ENCODE results near the gene RAPGEF1.
"Not testable (repeated sequence)": the region's sequence is repeated elsewhere in the genome, so short reads cannot be mapped to it uniquely, and the experiment has no call there.

RAPGEF1 gene, protein sequence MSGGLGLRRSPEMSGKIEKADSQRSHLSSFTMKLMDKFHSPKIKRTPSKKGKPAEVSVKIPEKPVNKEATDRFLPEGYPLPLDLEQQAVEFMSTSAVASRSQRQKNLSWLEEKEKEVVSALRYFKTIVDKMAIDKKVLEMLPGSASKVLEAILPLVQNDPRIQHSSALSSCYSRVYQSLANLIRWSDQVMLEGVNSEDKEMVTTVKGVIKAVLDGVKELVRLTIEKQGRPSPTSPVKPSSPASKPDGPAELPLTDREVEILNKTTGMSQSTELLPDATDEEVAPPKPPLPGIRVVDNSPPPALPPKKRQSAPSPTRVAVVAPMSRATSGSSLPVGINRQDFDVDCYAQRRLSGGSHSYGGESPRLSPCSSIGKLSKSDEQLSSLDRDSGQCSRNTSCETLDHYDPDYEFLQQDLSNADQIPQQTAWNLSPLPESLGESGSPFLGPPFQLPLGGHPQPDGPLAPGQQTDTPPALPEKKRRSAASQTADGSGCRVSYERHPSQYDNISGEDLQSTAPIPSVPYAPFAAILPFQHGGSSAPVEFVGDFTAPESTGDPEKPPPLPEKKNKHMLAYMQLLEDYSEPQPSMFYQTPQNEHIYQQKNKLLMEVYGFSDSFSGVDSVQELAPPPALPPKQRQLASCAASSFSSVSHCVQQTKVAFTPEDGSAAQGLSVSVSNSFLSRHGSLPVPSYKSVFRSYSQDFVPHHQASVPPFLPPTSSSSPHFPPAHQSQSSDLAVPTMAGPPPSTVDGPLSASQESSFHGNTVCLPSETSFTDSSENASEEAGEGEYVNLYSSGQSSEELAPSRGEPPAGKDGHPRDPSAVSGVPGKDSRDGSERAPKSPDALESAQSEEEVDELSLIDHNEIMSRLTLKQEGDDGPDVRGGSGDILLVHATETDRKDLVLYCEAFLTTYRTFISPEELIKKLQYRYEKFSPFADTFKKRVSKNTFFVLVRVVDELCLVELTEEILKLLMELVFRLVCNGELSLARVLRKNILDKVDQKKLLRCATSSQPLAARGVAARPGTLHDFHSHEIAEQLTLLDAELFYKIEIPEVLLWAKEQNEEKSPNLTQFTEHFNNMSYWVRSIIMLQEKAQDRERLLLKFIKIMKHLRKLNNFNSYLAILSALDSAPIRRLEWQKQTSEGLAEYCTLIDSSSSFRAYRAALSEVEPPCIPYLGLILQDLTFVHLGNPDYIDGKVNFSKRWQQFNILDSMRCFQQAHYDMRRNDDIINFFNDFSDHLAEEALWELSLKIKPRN (N-terminal part only)

DNA sequence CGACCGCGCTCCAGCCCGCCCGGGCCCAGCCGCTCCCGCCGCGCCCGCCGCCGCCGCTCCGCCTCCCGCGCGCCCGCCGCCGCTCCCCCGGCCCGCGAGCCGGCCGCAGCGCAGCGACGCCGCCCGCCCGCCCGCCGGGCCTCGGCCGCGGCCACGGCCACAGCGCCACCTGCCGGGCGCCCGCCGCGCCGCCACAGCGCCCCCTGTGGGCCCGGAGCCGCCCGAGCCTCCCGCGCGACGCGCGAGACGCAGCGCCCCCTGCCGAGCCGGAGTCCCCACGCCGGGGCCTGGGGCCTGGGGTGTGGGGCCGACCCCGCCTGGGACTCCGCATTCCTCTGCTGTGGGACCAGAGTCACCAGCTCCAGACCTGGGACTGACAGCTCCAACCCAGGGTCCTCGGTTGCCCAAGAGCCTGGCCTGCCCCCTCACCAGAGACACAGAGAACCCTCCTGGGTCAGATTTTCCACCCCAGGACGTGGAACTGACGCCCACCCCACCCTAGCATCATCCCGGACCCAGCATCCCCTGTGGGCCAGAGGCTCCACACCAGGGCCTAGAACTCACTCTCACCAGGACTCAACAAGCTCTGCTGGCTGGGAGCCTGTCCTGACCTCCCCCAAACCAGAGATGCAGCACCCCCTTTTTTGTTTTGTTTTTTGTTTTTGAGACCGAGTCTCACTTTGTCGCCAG is at the start of gene RAPGEF1:
RAPGEF1 (minus strand) TSS at position 118 of the 690 bp plus-strand sequence. CDS start 246 bp downstream, outside the sequence.
- DNase-seq, result no peak

DNA sequence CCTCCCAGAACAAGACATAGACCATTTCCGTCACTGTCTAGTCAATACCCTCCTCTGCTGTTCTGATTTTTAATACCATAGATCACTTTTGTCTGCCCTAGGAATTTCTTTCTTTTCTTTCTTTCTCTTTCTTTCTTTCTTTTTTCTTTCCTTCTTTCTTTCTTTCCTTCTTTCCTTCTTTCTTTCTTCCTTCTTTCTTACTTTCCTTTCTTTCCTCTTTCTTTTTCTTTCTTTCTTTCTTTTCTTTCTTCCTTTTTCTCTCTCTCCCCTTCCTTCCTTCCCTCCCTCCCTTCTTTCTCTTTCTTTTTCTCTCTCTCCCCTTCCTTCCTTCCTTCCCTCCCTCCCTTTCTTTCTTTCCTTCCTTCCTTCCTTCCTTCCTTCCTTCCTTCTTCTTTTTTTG is 49.0 kb upstream of the RAPGEF1 start:
- DNase-seq, result no peak

DNA sequence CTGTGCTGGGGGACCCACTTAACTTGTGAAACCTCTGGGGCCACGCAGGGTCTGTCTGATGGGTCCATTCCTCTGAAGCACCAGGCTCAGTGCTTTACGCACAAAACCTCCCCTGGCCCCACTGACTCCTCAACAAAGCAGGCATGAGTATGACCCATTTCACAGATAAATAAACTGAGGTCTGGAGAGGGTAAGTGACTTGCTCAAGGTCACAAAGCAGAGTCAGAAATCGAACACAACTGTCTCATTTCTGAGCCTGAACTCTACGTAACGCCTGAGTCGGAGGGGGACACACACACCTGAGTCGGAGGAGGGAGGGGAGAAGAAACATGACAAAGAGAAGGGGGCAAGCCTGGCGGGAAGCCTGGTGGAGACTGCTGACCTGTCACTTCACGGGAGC is 48.0 kb upstream of the RAPGEF1 start:
- no peak for DNase-seq

DNA sequence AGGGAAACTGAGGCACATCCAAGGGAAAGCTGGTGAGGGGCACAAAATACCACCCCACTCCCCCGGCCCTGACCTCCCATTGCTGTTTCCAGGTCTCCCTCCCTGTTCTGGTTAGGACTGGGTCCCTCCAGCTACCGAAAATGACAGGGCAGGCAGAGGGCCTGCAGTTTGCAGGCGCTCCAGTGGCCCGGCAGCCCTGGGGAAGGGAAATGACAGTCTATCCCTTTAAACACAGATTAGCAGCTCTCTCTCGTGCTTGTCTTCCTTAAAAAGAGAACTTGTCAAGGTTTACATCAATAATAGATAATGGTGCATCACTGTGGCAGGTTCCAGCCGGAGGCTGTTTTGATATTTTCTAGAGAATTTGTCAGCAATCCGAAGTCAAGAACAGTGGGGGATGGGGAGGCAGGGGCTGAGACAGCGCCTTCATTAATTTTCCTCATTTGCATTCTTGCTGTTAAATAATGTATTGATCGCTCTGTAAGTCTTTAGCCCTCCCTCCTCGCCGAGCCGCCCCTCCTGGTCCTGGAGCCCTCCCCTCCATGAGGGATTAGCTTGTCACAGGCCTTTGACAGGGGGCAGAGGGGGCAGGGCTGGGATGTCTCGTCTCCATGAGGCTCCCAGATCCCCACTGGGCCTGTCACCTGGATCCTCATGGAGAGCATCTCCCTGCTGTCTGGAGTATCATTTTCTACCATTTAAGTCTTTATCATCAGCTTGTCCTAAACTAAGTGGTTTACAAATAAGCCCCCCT is 45.0 kb upstream of the RAPGEF1 start:
- DNase-seq, result no peak

DNA sequence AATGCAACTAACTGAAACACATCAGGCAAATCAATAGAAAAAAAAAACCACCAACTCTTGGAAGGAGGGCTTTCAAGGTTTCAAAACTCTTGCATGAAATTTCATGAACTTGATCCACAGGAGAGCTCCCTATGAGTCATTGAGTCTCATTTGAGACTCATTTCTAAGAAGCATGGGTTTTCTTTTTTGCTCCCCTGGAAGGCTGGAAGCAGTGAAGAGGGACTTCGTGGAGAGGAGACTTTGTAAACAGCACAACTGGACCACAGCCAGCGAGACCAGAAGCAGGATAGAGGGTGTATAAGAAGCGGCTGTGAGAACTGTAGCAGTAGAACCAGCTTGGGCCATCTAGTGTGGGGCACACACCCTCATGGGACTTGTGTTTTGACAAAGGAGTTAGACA is 41.2 kb upstream of the RAPGEF1 start:
- DNase-seq, result no peak

DNA sequence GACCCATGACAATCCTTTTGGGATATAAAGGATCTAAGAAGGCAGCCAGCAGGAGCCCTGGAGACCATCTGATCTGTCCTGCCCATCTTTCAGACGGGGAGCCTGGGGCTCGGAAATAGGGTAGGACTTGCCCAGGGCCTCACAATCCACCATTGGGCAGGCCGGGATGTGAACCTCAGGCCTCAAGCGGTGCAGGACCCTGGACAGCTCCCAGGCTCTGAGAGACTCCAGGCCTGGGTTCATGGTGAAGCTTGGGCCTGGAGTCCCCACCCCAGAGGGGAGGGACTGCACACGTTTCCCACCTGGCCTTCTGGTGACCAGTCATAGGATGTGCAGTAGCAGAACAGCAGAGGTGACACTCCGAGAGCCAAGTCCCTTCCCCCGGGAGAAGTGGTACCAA is 36.6 kb upstream of the RAPGEF1 start:
- no peak for DNase-seq

DNA sequence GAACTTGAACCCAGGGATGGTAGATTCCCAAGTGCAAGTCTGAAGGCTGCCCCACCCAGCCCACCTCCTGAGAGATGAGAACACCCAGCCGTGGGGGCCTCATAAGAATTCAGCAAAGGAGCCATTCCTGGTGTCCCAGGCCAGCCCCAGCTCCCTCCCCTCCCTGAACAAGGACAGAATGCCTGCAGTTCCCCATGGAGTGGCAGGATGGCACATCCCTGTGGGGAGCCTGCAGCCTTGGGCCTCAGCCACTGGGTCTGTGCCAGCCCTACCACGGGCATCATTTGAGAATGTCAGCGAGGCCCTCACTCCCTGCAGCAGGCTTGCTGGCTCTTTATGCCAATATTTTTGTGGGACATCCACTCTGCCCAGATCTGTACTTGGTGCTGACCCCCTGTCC is 36.2 kb upstream of the RAPGEF1 start:
- no peak for DNase-seq

DNA sequence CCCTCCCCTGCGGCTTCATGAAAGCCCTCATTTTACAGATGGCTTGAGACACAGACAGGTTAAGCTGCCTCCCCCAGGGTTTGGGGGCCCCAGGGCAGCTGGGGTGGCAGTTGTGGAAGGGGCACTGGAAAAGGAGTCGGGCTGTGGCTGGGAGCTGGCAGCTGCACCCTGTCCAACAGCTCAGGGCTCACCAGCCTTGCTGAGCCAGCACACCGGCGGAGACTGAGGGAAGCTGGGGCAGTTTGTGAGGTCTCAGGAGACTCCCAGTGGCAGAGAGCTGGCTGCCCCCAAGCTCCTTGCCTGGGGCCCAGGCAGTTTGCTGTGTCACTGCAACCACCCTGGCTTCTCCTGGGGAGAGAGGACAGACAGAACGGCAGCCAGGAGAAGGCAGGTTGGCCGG is 34.8 kb upstream of the RAPGEF1 start:
- no peak for DNase-seq

DNA sequence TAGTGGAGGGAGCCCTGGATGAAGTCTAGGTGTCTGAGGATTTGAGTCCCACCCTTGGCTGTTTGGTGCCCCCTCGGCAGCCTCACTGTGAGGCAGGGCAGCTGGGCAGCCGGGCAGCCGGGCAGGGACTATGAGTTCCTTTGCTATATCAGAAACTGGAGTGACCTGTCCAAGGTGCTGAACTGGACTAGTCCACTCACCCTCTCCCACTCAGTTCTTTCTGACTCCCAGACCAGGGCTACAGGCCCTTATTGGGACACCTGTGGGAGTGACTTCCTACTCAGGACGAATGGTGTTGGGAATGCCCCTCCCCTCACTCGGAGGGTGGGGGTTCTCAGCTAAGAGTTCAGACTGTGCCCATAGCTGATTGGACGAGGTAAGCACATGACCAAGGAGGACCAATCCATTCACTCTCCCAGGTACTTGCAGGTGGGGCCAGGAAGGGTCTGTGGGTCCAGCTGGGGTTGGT is 34.1 kb upstream of the RAPGEF1 start:
- DNase-seq, result no peak

DNA sequence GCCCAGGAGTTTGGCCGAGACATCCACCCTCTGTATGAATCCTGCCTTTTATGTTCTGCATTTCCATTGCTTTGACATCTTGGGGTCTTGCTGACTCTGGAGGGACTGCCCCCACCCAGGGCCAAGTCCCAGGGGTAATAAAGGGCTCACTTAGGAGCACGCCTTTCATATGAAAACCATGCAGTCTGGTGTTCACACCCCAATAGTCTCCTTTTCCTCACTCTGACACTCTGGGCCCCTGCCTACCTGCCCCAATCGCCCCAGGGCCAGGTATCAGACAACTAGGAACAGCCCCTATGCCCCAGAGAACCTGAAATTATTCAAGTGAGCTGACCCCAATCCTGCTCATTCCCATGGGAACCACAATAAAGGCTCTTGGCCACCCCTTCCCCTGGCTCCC is 33.1 kb upstream of the RAPGEF1 start:
- DNase-seq, result no peak

DNA sequence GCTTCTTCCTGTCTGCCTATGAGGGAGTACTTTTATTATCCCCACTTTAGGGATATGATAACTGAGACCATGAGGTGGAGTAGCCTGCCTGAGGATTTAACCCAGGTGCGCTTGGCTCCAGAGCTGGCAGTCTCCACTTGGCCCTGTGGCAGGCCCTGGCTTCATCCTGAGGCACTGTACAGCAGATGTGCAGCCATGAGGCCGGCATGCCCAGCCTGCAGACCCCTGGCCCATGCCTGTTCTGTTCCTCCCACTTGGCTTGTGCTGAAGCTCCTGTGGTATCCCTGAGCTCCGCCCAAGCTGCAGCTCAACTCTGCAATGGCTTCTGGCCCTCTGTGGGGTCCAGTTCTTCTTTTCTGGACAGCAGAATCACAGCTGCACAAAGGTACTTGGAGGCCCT is 31.8 kb upstream of the RAPGEF1 start:
- DNase-seq, result no peak

DNA sequence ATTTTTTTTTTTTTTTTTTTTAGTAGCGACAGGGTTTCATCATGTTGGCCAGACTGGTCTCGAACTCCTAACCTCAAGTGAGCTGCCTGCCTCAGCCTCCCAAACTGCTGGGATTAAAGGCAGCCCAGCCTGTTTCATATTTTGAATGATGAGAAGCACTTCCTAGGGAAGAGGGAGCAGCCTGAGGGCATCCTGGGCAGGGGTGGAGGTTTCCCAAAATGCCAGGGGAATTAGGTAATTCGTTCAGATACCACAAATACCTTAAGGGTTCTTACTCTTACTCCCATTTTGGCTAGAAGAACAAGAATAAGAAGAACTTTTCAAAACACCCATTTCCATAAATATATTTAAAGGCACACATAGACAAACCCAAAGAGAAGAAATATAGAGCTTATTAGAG is 29.5 kb upstream of the RAPGEF1 start:
- no peak for DNase-seq

DNA sequence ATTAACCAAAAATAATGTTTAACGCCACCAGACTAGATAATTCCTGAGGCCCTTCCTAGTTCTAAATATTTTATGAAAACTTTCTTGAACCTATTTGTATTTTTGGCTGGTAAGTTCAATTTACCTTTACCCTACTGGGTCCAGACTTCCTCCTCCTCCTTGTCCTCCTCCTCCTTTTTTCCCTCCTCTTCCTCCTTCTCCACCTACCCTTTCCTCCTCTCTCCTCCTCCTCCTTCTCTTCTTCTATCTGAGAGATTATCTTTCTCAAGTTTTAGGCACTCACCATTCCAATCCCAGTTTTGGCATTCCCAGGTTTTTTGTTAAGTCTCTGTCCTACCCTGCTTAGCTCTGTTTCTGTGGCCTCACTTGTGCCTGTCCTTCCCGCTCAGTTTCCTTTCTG is 24.7 kb upstream of the RAPGEF1 start:
- no peak for DNase-seq

DNA sequence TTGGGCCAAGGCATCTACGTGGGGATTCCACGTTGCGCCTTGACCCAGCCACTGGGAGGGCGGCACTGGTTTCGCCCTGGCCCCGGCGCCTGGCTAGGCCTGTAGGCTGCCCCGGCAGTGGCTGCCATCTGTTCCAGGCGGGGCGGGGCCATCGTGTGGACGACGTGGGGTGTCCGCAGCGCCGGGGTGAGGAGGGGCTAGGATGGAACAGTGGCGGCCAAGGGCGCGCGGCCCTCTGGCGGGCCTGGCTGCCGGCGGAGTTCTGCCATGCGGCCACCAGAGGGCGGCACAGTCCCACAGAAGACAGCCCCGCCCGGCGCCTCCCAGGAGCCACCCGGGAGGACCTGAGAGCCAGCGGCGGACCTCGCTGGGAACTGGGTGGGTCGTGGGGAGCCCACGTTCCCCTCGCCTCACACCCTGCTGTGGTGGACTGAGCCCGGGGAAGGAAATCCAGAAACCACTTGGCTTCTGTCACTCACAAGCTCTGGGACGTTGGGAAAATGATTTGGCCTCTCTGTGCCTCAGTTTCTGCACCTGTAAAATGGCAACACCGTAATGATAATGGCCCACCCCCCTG is 22.6 kb upstream of the RAPGEF1 start:
- DNase-seq, result peak; percentile 42

DNA sequence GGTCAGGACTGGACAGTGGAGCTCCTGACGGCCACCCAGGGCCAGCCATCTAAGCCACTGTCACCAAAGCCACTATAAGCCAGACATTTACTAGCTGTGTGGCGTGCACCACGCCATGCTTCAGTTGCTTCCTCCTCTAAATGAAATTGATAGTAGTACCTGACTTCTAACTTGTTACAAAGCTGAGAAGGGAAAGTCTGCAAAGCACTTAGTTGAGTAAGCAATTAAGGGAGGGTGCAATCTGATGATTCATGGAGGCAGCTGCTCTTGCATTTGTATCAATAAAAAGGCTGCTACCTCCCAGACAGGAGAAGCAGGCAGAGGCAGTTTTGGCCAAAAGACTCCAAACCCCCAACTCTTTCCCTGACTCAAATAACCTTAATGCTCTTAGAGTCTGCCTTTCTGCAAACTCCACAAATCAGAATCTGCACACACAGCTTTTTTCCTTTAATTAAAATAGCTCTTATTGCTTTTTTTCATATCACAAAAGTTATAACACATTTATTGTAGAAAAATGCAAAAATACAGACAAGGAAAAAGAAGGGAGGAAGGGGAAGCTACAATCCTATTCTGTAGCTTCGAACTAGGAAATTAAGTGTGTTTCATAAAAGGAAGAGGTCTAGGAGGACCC is 19.3 kb upstream of the RAPGEF1 start:
- DNase-seq, result peak; percentile 82

DNA sequence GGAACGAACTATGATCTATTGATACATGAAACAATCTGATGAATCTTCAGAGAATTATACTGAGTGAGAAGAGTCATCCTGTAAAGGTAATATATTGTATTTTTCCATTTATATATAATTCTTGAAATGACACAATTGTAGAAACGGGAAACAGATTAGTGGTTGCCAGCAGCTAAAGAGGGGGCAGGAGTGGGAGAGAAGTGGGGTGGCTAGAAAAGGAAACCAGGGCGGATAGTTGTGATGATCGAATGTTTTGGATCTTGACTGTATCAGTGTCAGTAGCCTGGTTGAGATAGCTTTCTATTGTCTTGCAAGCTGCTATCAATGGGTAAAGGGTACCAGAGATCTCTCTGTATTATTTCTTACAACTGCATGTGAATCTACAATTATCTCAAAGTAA is 17.7 kb upstream of the RAPGEF1 start:
- no peak for DNase-seq

DNA sequence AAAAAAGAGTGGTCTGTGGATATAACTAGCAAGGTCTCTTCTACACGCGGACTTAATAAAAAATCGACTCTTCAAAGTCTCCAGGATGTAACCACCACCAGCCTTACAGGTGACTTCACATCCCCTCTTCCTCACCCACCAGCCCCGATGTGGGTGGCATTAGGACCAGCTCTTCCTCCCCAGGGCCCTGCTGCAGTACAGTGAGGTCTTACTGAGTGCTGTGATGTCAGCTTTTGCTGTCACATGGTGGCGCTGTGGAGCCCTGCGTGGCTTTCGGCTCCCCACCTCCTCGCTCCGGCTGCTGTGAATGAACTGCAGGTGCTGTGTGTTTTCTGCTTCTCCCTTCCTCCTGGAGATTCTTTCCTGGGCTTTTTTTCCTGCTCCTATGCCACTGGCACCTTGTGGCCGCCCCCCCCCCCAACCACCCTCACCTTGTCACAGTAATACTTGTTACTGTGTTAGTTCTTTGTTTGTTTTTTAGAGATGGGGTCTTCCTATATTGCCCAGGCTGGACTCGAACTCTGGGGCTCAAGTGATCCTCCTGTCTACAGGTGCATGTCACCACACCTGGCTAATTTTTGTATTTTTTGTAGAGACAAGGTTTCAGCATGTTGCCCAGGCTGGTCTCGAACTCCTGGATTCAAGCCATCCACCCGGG is 15.8 kb upstream of the RAPGEF1 start:
- DNase-seq, result peak; percentile 81

DNA sequence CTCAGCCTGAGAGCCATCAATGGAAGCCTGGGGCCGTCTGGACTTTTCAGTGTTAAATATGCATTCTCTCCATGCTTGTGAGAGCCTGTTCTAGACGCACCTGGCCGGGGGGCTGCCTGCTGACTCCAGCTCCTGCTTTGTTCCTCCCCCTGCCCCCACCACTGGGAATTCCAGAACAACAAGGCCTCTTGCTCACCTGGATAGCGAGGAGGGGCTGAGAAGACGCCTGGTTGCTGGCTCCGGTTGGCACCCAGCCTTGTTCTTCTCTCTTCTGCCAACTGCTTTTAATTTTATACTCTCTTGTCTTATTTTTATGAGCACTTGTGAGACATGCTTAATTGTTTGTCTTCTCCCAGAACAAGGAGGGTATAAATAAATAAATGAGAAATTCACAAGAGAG is 15.0 kb upstream of the RAPGEF1 start:
- DNase-seq, result no peak

DNA sequence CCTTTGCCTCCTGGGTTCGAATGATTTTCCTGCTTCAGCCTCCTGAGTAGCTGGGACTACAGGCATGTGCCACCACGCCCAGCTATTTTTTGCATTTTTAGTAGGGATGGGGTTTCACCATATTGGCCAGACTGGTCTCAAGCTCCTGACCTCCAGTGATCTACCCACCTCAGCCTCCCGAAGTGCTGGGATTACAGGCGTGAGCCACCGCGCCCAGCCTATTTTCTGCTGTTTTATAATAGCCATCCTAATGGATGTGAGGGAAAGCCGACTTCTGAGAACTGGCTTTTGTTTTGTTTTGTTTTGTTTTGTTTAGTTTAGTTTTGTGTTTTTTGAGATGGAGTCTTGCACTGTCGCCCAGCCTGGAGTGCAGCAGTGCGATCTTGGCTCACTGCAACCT is 13.9 kb upstream of the RAPGEF1 start:
- not testable (repeated sequence) for DNase-seq

DNA sequence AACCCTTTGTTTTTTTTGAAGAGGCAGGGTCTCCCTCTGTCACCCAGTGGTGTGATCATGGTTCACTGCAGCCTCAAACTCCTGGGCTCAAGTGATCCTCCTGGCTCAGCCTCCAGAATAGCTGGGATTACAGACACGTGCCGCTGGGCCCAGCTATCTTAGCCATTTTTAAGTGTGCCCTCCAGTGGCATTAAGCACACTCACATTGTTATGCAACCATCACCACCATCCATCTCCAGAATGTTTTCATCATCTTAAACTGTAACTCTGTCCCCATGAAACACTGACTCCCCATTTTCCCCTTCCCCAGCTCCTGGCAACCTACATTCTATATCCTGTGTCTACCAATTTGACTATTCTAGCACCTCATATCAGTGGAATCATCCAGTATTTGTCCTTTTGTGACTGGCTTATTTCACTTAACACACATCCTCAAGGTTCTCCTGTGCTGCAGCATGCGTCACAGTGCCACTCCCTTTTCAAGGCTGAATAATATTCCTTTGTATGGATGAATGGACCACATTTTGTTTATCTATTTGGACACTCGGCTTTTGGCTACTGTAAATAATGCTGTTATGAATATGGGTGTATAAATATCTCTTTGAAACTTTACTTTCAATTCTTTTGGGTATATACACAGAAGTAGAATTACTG is 12.5 kb upstream of the RAPGEF1 start:
- no peak for DNase-seq
